Measurements from ENCODE around the gene FARP1. TPM values are rescaled to one million over a fixed set of nuclear protein-coding genes. Genes with fewer than 3 reads are reported as not detected.

The FARP1 gene
- total RNA-seq, 2 experiments from 2014 or later = not detected

DNA sequence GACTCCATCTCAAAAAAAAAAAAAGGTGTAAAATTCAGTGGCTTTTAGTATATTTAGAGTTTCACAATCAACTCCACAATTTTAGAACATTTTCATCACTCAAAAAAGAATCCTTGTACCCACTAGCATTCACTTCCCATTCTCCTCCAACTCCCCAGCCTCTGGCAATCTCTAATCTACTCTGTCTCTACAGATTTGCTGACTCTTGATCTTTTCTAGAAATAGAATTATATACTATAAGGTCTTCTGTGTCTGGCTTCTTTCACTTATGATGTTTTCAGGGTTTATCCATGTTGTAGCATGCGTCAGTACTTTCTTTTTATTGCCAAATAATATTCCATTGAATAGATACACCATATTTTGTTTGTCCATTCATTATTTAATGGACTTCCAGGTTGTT, 8.0 kb upstream of the FARP1 start:
- Histone ChIP-seq H3K27ac (ENCODE audit: low read depth, low read length, poor library complexity, severe bottlenecking) (no peak overlapping the region), H2AFZ (ENCODE audit: low read length) (no peak overlapping the region), H3K9me3 (ENCODE audit: low read length) (no peaks in the 10 kb centered on the region), H3K79me2 (ENCODE audit: insufficient read depth, low read depth, low read length) (no peaks in the 10 kb centered on the region), H3K4me3 (ENCODE audit: low read depth, low read length, poor library complexity, severe bottlenecking) (no peak overlapping the region), H3K9me2 (ENCODE audit: insufficient read depth, low read length) (no peaks in the 10 kb centered on the region), H4K20me1 (ENCODE audit: insufficient read depth, low read length) (no peaks in the 10 kb centered on the region), H3K36me3 (ENCODE audit: insufficient read depth, low read length) (no peaks in the 10 kb centered on the region), H3K4me2 (ENCODE audit: low read length) (no peak overlapping the region), H3K4me1 (ENCODE audit: insufficient read depth, low read length, poor library complexity, severe bottlenecking) (no peaks in the 10 kb centered on the region)
- intact Hi-C loops (cut with micrococcal nuclease; ENCODE audit: unreplicated experiment) = no loop called here
- no peak for TF ChIP-seq EZH2phosphoT487 (IDR thresholded peaks at IDR 0.05; ENCODE audit: borderline replicate concordance, low read depth, low read length)
- TF ChIP-seq, protein P1, sequence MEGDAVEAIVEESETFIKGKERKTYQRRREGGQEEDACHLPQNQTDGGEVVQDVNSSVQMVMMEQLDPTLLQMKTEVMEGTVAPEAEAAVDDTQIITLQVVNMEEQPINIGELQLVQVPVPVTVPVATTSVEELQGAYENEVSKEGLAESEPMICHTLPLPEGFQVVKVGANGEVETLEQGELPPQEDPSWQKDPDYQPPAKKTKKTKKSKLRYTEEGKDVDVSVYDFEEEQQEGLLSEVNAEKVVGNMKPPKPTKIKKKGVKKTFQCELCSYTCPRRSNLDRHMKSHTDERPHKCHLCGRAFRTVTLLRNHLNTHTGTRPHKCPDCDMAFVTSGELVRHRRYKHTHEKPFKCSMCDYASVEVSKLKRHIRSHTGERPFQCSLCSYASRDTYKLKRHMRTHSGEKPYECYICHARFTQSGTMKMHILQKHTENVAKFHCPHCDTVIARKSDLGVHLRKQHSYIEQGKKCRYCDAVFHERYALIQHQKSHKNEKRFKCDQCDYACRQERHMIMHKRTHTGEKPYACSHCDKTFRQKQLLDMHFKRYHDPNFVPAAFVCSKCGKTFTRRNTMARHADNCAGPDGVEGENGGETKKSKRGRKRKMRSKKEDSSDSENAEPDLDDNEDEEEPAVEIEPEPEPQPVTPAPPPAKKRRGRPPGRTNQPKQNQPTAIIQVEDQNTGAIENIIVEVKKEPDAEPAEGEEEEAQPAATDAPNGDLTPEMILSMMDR (conservative IDR thresholded peaks at IDR 0.05; ENCODE audit: low read length) = no peak
- CTCF ChIA-PET (ENCODE audit: unreplicated experiment) = no interaction called here
- no peak for DNase-seq (ENCODE audit: low spot score)
- POLR2A ChIA-PET = no interaction called here
- BruUV-seq (replicated peaks) = no TSS peak

DNA sequence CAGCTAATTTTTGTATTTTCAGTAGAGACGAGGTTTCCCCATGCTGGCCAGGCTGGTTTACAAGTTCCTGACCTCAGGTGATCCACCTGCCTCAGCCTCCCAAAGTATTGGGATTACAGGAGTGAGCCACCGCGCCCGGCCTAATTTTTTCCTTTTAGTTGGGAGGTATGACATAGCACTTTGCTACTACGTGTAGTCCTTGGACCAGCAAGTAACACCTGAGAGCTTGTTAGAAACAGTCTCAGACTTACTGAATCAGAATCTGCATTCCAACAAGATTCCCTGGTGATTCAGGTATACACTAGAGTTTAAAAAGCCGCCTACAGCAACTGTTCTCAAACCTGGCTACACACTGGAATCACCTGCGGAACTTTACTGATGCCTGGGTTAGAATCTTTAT, 1.8 kb upstream of the FARP1 start:
- ChIA-PET POLR2A (interaction anchor here (0.6 kb wide), 1 partner anchor 1572 kb away, joined by 4 read pairs; no protein-coding TSS in a partner anchor), CTCF (ENCODE audit: unreplicated experiment) (no interaction called here)
- Histone ChIP-seq H2AFZ (ENCODE audit: low read length) (no peak overlapping the region), H3K9me2 (ENCODE audit: insufficient read depth, low read length) (no peaks in the 10 kb centered on the region), H3K9me3 (ENCODE audit: low read length) (no peaks in the 10 kb centered on the region), H3K4me1 (ENCODE audit: insufficient read depth, low read length, poor library complexity, severe bottlenecking) (no peaks in the 10 kb centered on the region), H3K4me3 (ENCODE audit: low read depth, low read length, poor library complexity, severe bottlenecking) (no peak overlapping the region), H3K79me2 (ENCODE audit: insufficient read depth, low read depth, low read length) (no peaks in the 10 kb centered on the region), H3K36me3 (ENCODE audit: insufficient read depth, low read length) (no peaks in the 10 kb centered on the region), H3K27ac (ENCODE audit: low read depth, low read length, poor library complexity, severe bottlenecking) (no peak overlapping the region), H3K4me2 (ENCODE audit: low read length) (no peak overlapping the region), H4K20me1 (ENCODE audit: insufficient read depth, low read length) (no peaks in the 10 kb centered on the region)
- TF ChIP-seq EZH2phosphoT487 (IDR thresholded peaks at IDR 0.05; ENCODE audit: borderline replicate concordance, low read depth, low read length) = no peak
- TF ChIP-seq, protein P1 (conservative IDR thresholded peaks at IDR 0.05; ENCODE audit: low read length) = no peak
- BruUV-seq (replicated peaks) = no TSS peak
- intact Hi-C loops (cut with micrococcal nuclease; ENCODE audit: unreplicated experiment) = no loop called here
- DNase-seq (ENCODE audit: low spot score) = no peak

DNA sequence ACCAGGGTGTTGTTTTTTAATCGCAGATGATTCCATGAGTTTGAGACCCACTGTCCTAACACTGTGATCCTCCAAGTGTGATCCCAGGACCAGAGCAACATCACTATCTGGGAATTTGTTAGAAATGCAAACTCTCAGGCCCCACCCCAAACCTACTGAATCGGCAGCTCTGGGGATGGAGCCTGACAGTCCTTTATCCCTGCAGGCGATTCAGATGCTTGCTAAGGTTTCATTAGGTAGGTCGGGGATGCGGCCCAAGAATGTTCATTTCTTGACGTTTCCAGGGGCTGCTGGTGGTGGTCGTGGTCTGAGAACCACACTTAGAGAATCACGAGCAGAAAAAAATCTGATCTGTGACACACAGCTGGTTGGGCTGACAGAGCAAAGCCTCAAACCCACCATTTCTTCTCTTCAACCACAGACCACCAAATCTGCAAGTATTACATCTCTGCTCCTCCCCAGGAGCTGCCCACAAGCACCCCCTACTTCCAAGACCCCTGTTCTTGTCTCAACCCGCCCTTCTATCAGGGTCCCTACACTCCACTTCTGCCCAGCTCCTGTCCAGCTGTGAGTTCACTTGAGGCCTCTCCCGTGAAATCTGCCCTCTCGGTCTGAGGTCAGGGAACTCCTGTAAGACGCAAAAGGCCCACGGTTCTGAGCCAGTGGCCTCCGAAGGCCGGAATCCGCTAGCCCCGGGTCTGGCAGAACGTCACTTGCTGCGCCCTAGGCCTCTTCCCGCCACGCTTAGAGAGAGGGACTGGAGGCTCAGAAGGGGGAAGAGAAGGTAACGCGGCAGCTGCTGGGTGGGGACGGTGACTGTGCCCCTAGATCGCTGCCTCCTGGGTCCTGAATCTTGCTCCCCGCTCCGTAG, 1.1 kb upstream of the FARP1 start:
- intact Hi-C loops (cut with micrococcal nuclease; ENCODE audit: unreplicated experiment) = no loop called here
- no peak overlapping the region for H3K4me2 ChIP-seq (ENCODE audit: low read length)
- POLR2A ChIA-PET = interaction anchor here (0.6 kb wide), 1 partner anchor 1572 kb away, joined by 4 read pairs; no protein-coding TSS in a partner anchor

More for the DNA sequence above, 1.1 kb upstream of the FARP1 start:
- Histone ChIP-seq H3K9me2 (ENCODE audit: insufficient read depth, low read length) (no peaks in the 10 kb centered on the region), H3K4me1 (ENCODE audit: insufficient read depth, low read length, poor library complexity, severe bottlenecking) (no peaks in the 10 kb centered on the region), H4K20me1 (ENCODE audit: insufficient read depth, low read length) (no peaks in the 10 kb centered on the region), H3K4me3 (ENCODE audit: low read depth, low read length, poor library complexity, severe bottlenecking) (no peak overlapping the region), H3K79me2 (ENCODE audit: insufficient read depth, low read depth, low read length) (no peaks in the 10 kb centered on the region), H3K36me3 (ENCODE audit: insufficient read depth, low read length) (no peaks in the 10 kb centered on the region), H3K27ac (ENCODE audit: low read depth, low read length, poor library complexity, severe bottlenecking) (no peak overlapping the region), H2AFZ (ENCODE audit: low read length) (no peak overlapping the region), H3K9me3 (ENCODE audit: low read length) (no peaks in the 10 kb centered on the region)
- TF ChIP-seq, protein P1 (conservative IDR thresholded peaks at IDR 0.05; ENCODE audit: low read length) = no peak
- TF ChIP-seq EZH2phosphoT487 (IDR thresholded peaks at IDR 0.05; ENCODE audit: borderline replicate concordance, low read depth, low read length) = no peak
- CTCF ChIA-PET (ENCODE audit: unreplicated experiment) = no interaction called here
- DNase-seq (ENCODE audit: low spot score) = no peak
- BruUV-seq (replicated peaks) = no TSS peak
